ENCODE results near the gene ST6GALNAC3. TPM values are rescaled to one million over a fixed set of nuclear protein-coding genes. Genes with fewer than 3 reads are reported as not detected.

ST6GALNAC3 gene
- total RNA-seq, 6 experiments from 2014 or later: 1.4 to 3.2 (median 2.6) TPM

- DNase-seq: no peak
- intact Hi-C loops (cut with DNase I): no loop called here
- Histone ChIP-seq H3K4me1 (no peaks in the 10 kb centered on the region), H3K9me3 (no peaks in the 10 kb centered on the region), H3K4me3 (no peak overlapping the region), H3K27me3 (no peaks in the 10 kb centered on the region), H3K27ac (no peak overlapping the region), H3K36me3 (no peaks in the 10 kb centered on the region)
- no peak for ATAC-seq
- no peak for TF ChIP-seq CTCF (IDR thresholded peaks at IDR 0.05)
- TF ChIP-seq POLR2A (IDR thresholded peaks at IDR 0.05): no peak
Measured at GRCh38 chr1:76066394-76066793, 8.2 kb upstream of the ST6GALNAC3 start.

DNA sequence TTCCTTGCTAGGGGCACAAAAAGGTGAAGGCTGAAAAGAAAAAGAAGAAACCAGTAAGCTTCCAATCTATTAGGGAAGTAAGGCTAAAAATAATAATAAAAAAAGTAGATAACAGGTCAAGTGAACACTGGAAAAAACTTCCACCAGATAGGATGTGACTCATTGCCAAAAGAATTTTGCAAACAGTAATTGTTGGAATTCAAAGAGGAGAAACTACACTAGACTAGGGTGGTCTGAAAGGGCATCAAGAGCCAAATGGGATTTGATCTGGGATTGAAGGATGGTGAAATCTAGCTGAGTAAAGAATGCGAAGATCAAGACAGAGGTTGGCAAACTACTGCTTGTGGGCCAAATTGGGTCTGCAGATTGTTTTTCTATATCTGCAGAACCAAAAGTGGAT is 6.0 kb upstream of the ST6GALNAC3 start:
- ATAC-seq: peak; percentile 21 to 69 (median 46)
- DNase-seq: no peak
- intact Hi-C loops (cut with DNase I): no loop called here
- no peaks in the 10 kb centered on the region for H3K9me3 ChIP-seq
- no peaks in the 10 kb centered on the region for H3K4me1 ChIP-seq
- 75% methylated on average over 1 of the region's 1 CpG for WGBS (ENCODE audit: insufficient coverage, low coverage, low lambda C conversion rate, missing lambda C conversion rate)
- TF ChIP-seq CTCF (IDR thresholded peaks at IDR 0.05) (no peak), POLR2A (IDR thresholded peaks at IDR 0.05) (no peak)
- no peak overlapping the region for H3K4me3 ChIP-seq
- no peaks in the 10 kb centered on the region for H3K36me3 ChIP-seq
- H3K27me3 ChIP-seq: no peaks in the 10 kb centered on the region
- peak overlapping the region in 1 of 3 donors; percentile 22 for H3K27ac ChIP-seq

DNA sequence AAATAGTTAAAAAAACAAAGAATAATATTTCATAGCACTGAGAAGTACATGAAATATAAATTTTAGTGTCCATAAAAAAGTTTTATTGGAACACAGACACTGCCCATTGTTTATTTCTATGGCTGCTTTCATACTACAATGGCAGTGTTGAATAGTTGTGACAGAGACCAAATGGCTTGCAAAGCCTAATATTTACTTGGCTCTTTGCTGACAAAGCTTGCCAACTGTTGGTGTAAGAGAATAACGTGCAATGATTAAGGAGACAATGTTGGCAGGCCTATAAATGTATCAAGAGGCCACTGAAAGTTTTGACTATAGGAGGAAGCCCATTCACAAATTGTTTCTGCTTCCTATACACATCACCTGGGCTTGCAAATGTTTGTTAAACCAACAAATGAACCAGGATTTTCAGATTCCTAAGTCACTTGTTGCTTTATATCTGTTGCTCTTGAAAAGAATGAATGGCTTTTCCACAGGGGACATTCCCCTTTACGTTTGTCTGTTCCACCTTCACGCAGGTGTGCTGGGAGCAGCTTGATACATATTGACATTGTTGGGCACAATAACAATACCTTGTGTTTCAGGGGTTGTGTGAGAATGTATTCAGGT is 5.5 kb upstream of the ST6GALNAC3 start:
- Histone ChIP-seq H3K4me1 (peaks cover 0 to under 1% (median 0%) of the 10 kb centered on the region in 4 donors), H3K9me3 (no peaks in the 10 kb centered on the region)

GRCh38 chr1:76070538-76070937 is 4.0 kb upstream of the ST6GALNAC3 start:
- Histone ChIP-seq H3K9me3 (no peaks in the 10 kb centered on the region), H3K36me3 (no peaks in the 10 kb centered on the region), H3K4me3 (no peak overlapping the region), H3K4me1 (peaks cover 0 to 3% (median 0%) of the 10 kb centered on the region in 4 donors), H3K27ac (no peak overlapping the region), H3K27me3 (no peaks in the 10 kb centered on the region)
- DNase-seq (no peak), ATAC-seq (no peak)
- TF ChIP-seq CTCF (IDR thresholded peaks at IDR 0.05): no peak
- TF ChIP-seq POLR2A (IDR thresholded peaks at IDR 0.05): no peak
- intact Hi-C loops (cut with DNase I): no loop called here
- 60% methylated on average over 2 of the region's 3 CpGs for WGBS (ENCODE audit: insufficient coverage, low coverage, low lambda C conversion rate, missing lambda C conversion rate)

More for the DNA sequence above, 5.5 kb upstream of the ST6GALNAC3 start:
- no peak for TF ChIP-seq POLR2A (IDR thresholded peaks at IDR 0.05)
- no peak for TF ChIP-seq CTCF (IDR thresholded peaks at IDR 0.05)
- intact Hi-C loops (cut with DNase I): no loop called here
- DNase-seq (no peak), ATAC-seq (no peak)
- Histone ChIP-seq H3K27ac (peak overlapping the region in 1 of 3 donors; percentile 22), H3K27me3 (no peaks in the 10 kb centered on the region), H3K4me3 (no peak overlapping the region), H3K36me3 (no peaks in the 10 kb centered on the region)
- WGBS (ENCODE audit: insufficient coverage, low coverage, low lambda C conversion rate, missing lambda C conversion rate): 21% methylated on average over 3 of the region's 3 CpGs

DNA sequence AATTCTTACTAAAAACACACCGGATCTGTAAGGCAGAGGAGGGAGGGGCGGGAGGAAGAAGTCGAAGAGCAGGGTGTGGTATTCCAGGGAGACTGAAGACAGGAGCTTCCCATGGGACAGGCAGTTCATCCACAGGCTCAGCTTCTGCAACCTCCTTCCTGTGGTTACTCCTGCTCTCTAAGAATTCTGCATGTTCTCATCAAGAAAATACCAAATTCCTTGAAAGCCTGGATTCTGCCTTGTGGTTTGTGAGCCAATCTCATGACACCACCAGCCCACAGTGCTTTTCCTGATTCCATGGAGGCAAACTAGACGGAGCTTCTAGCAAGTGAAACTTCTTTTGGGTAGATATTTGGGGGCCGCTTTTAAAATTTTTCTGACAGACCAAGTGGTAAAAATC is 1.1 kb upstream of the ST6GALNAC3 start:
- DNase-seq (no peak), ATAC-seq (no peak)
- H3K27ac ChIP-seq: no peak overlapping the region
- no peaks in the 10 kb centered on the region for H3K36me3 ChIP-seq
- no peaks in the 10 kb centered on the region for H3K27me3 ChIP-seq
- no peaks in the 10 kb centered on the region for H3K9me3 ChIP-seq
- no peak overlapping the region for H3K4me3 ChIP-seq
- 58% methylated on average over 4 of the region's 5 CpGs for WGBS (ENCODE audit: insufficient coverage, low coverage, low lambda C conversion rate, missing lambda C conversion rate)
- peaks cover 0 to 3% (median 0%) of the 10 kb centered on the region in 4 donors for H3K4me1 ChIP-seq
- TF ChIP-seq CTCF (IDR thresholded peaks at IDR 0.05) (no peak), POLR2A (IDR thresholded peaks at IDR 0.05) (no peak)
- intact Hi-C loops (cut with DNase I): no loop called here
